T47D (cell line): ENCODE results near the gene LMAN2.

Experiments
- DNase-seq, 2 experiments: peaks; one replicate each; pipeline versions ENCODE4 v3.0.0 to v3.0.0-alpha.2; 2011 to 2012; ENCODE audit warnings: low read depth in 1 of 2, low spot score in 1 of 2
- JUND ChIP-seq: IDR thresholded peaks from 2 replicates; pipeline ENCODE4 v1.6.1; 2012; ENCODE audit warnings: low read depth
- in situ Hi-C: cut with HindIII; loops from 2 replicates; pipeline ENCODE4 v1.10.0; 2016; ENCODE audit warnings: low sequenced_read_pairs, low pct_unique_long_range_greater_than_20kb

The LMAN2 gene

DNA sequence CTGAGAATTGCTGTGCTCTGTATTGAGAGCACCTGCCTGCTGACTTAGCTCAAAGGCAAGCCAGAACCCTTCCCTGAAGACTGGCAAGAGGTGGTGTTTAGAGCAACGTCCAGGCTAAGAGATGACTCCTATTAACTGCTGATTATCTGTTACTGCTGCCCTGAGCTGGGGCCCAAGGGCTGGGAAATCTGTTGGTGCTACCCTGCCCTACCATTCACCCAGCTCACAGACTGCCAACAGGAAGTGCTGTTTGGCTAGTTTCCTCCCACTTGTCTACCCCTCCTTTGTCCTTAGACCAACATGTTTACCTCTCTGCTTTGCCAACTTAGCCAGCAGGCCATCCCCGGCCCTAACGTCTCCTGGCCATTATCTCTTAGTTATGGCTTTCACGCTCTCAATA, 54.9 kb downstream of the LMAN2 start:
- DNase-seq, result no peak
- no peak for TF ChIP-seq JUND
- in situ Hi-C loops, result no loop called here

- DNase-seq, result no peak
- in situ Hi-C loops, result no loop called here
- TF ChIP-seq JUND, result no peak
Observed at GRCh38 chr5:177295924-177296323, 55.5 kb downstream of the LMAN2 start.

DNA sequence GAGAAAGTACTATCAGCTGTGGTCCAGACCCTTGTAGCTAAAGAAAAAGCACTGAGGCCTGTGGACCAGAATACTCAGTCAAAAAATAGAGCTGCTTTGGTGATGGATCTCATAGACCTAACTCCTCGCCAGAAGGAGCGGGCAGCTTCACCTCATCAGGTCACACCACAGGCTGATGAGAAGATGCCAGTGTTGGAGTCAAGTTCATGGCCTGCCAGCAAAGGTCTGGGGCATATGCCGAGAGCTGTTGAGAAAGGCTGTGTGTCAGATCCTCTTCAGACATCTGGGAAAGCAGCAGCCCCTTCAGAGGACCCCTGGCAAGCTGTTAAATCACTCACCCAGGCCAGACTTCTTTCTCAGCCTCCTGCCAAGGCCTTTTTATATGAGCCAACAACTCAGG, 56.8 kb downstream of the LMAN2 start:
- TF ChIP-seq JUND, result no peak
- in situ Hi-C loops, result no loop called here

GRCh38 chr5:177293819-177294581, 57.5 kb downstream of the LMAN2 start:
- no peak for DNase-seq
- in situ Hi-C loops, result no loop called here
- no peak for TF ChIP-seq JUND

More for the DNA sequence above, 56.8 kb downstream of the LMAN2 start:
- DNase-seq, result no peak

GRCh38 chr5:177291735-177292134, 59.7 kb downstream of the LMAN2 start:
- TF ChIP-seq JUND, result no peak
- no peak for DNase-seq
- in situ Hi-C loops, result no loop called here

- DNase-seq, result no peak
- TF ChIP-seq JUND, result no peak
- in situ Hi-C loops, result no loop called here
Observed at GRCh38 chr5:177290816-177291596, 60.5 kb downstream of the LMAN2 start.

GRCh38 chr5:177288191-177288590, 63.3 kb downstream of the LMAN2 start:
- in situ Hi-C loops, result no loop called here
- no peak for DNase-seq
- TF ChIP-seq JUND, result no peak
